Measurements from ENCODE around the gene DHX35. TPM values are rescaled to one million over a fixed set of nuclear protein-coding genes. Genes with fewer than 3 reads are reported as not detected.

The DHX35 gene
- total RNA-seq, 1 experiment from 2014 or later = 15.9 TPM

GRCh38 chr20:38926142-38926933 lies 35.8 kb upstream of the DHX35 start, which contains the start of gene FAM83D:
Gene FAM83D (plus strand): TSS chr20:38926417. CDS start chr20:38926443, 26 bp downstream.
- TF ChIP-seq EZH2 (IDR thresholded peaks at IDR 0.05; ENCODE audit: borderline replicate concordance, low read depth, low read length, poor library complexity, severe bottlenecking) = no peak
- no peak; the same call in 1 of the 2 replicates for TF ChIP-seq CTCF (conservative IDR thresholded peaks at IDR 0.05; ENCODE audit: low read depth, low read length)
- Histone ChIP-seq H3K4me1 (ENCODE audit: insufficient read depth, low read length, poor library complexity, severe bottlenecking) (peaks cover 9% of the 10 kb centered on the region), H3K9me3 (ENCODE audit: low read depth, low read length, poor library complexity, severe bottlenecking) (no peaks in the 10 kb centered on the region), H3K27ac (ENCODE audit: low read depth, low read length, poor library complexity, severe bottlenecking) (peak within 1 kb of the TSS; percentile 94), H3K4me3 (ENCODE audit: low read depth, low read length, poor library complexity, severe bottlenecking) (peak within 1 kb of the TSS; percentile 94), H3K27me3 (replicated peaks; ENCODE audit: insufficient read depth, low read depth, low read length, poor library complexity) (peaks cover 3% of the 10 kb centered on the region), H3K36me3 (ENCODE audit: insufficient read depth, low read length, poor library complexity, severe bottlenecking) (peaks cover 15% of the 10 kb centered on the region)
- no TSS peak for BruUV-seq (replicated peaks)
- POLR2A ChIA-PET (ENCODE audit: low non-redundant PET) = interaction anchor here (0.6 to 0.7 kb wide), 2 partner anchors 203 to 1645 kb away, joined by 3 to 4 read pairs; no protein-coding TSS in a partner anchor
- DNase-seq (ENCODE audit: low spot score) = peak; percentile 99
- CTCF ChIA-PET = interaction anchor here (0.7 to 1.1 kb wide), 2 partner anchors 19 to 36 kb away, joined by 3 to 4 read pairs; partner anchors contain the start of gene DHX35
- intact Hi-C loops (cut with micrococcal nuclease; ENCODE audit: unreplicated experiment) = loop anchor here (1.0 kb wide), 1 partner anchor 122 kb away; no protein-coding TSS in a partner anchor

- Histone ChIP-seq H3K36me3 (ENCODE audit: insufficient read depth, low read length, poor library complexity, severe bottlenecking) (peaks cover 15% of the 10 kb centered on the region), H3K9me3 (ENCODE audit: low read depth, low read length, poor library complexity, severe bottlenecking) (no peaks in the 10 kb centered on the region), H3K4me1 (ENCODE audit: insufficient read depth, low read length, poor library complexity, severe bottlenecking) (peaks cover 9% of the 10 kb centered on the region), H3K27ac (ENCODE audit: low read depth, low read length, poor library complexity, severe bottlenecking) (peak overlapping the region; percentile 94), H3K27me3 (replicated peaks; ENCODE audit: insufficient read depth, low read depth, low read length, poor library complexity) (no peaks in the 10 kb centered on the region), H3K4me3 (ENCODE audit: low read depth, low read length, poor library complexity, severe bottlenecking) (peak overlapping the region; percentile 94)
- ChIA-PET POLR2A (ENCODE audit: low non-redundant PET) (no interaction called here), CTCF (interaction anchor here (1.1 kb wide), 1 partner anchor 35 kb away, joined by 4 read pairs; the partner anchor contains the start of gene DHX35)
- DNase-seq (ENCODE audit: low spot score) = peak; percentile 25
- TF ChIP-seq CTCF (conservative IDR thresholded peaks at IDR 0.05; ENCODE audit: low read depth, low read length) (no peak), EZH2 (IDR thresholded peaks at IDR 0.05; ENCODE audit: borderline replicate concordance, low read depth, low read length, poor library complexity, severe bottlenecking) (no peak)
- intact Hi-C loops (cut with micrococcal nuclease; ENCODE audit: unreplicated experiment) = loop anchor here (1.0 kb wide), 1 partner anchor 121 kb away; no protein-coding TSS in a partner anchor
- BruUV-seq (replicated peaks) = TSS peak; percentile 33
Observed at GRCh38 chr20:38926934-38927616, 35.1 kb upstream of the DHX35 start.

GRCh38 chr20:38927902-38928578 lies 34.1 kb upstream of the DHX35 start:
- TF ChIP-seq CTCF (conservative IDR thresholded peaks at IDR 0.05; ENCODE audit: low read depth, low read length) = no peak
- no peak for TF ChIP-seq EZH2 (IDR thresholded peaks at IDR 0.05; ENCODE audit: borderline replicate concordance, low read depth, low read length, poor library complexity, severe bottlenecking)
- H3K27ac ChIP-seq (ENCODE audit: low read depth, low read length, poor library complexity, severe bottlenecking) = peak overlapping the region; percentile 94
- intact Hi-C loops (cut with micrococcal nuclease; ENCODE audit: unreplicated experiment) = no loop called here
- DNase-seq (ENCODE audit: low spot score) = no peak
- CTCF ChIA-PET = no interaction called here
- no peaks in the 10 kb centered on the region for H3K9me3 ChIP-seq (ENCODE audit: low read depth, low read length, poor library complexity, severe bottlenecking)
- H3K36me3 ChIP-seq (ENCODE audit: insufficient read depth, low read length, poor library complexity, severe bottlenecking) = peaks cover 15% of the 10 kb centered on the region
- no peaks in the 10 kb centered on the region for H3K27me3 ChIP-seq (replicated peaks; ENCODE audit: insufficient read depth, low read depth, low read length, poor library complexity)
- POLR2A ChIA-PET (ENCODE audit: low non-redundant PET) = no interaction called here
- H3K4me1 ChIP-seq (ENCODE audit: insufficient read depth, low read length, poor library complexity, severe bottlenecking) = peaks cover 9% of the 10 kb centered on the region
- peak overlapping the region; percentile 94 for H3K4me3 ChIP-seq (ENCODE audit: low read depth, low read length, poor library complexity, severe bottlenecking)
- no TSS peak for BruUV-seq (replicated peaks)

All from A673 (cell line).